Spleen (tissue), 7 donors: Measurements from ENCODE around the gene OR51B4.

Experiments used
- POLR2A ChIP-seq, 3 donors: fragments of 450-650 bp; IDR thresholded peaks; one replicate each; pipeline ENCODE4 v1.5.1; 2017; ENCODE audit warnings: antibody characterized with exemption in 3 of 3, mild to moderate bottlenecking in 1 of 3
- TF ChIP-seq, protein P1 (sequence below), 11 experiments: fragments of 200-600 bp in 7 of 11; fragments of 450-650 bp in 4 of 11; sonication (generic) in 4 of 11; IDR thresholded peaks in 8 of 11; conservative IDR thresholded peaks in 3 of 11; 1 replicate in 7 of 11; 2 replicates in 4 of 11; pipeline versions ENCODE4 v1.4.0 to v1.8.0; 2016 to 2021; ENCODE audit warnings: antibody characterized with exemption in 11 of 11, inconsistent platforms in 4 of 11, mild to moderate bottlenecking in 1 of 11
- donor health status: DM: no; HTN: no; CAD: no; lungs with moderate emphysema.
- donor health status: DM: no; HTN: no; CAD: no.
- donor health status: DM: no; HTN: no; CAD: no.

DNA sequence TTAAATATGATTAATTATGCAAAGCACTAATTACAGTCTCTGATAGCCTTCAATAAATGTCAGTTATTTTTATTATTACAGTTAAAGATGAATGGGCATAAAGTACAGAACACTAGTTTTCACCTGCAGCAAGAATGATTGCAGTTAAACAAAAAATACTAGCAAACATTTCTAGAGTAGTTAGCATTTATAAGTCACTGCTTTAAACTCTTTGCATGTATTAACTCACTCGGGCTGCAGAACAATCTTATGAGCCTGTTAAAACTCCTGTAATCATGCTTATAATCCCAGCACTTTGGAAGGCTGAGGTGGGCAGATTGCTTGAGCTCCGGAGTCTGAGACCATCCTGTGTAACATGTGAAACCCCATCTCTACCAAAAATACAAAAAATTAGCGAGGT is 14.8 kb downstream of the OR51B4 start:
- TF ChIP-seq, protein P1, sequence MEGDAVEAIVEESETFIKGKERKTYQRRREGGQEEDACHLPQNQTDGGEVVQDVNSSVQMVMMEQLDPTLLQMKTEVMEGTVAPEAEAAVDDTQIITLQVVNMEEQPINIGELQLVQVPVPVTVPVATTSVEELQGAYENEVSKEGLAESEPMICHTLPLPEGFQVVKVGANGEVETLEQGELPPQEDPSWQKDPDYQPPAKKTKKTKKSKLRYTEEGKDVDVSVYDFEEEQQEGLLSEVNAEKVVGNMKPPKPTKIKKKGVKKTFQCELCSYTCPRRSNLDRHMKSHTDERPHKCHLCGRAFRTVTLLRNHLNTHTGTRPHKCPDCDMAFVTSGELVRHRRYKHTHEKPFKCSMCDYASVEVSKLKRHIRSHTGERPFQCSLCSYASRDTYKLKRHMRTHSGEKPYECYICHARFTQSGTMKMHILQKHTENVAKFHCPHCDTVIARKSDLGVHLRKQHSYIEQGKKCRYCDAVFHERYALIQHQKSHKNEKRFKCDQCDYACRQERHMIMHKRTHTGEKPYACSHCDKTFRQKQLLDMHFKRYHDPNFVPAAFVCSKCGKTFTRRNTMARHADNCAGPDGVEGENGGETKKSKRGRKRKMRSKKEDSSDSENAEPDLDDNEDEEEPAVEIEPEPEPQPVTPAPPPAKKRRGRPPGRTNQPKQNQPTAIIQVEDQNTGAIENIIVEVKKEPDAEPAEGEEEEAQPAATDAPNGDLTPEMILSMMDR (IDR thresholded peaks at IDR 0.05 in 8 of 11, conservative IDR thresholded peaks at IDR 0.05 in 3 of 11) = no peak
- TF ChIP-seq POLR2A (IDR thresholded peaks at IDR 0.05) = no peak
